K562 (cell line): Measurements from ENCODE around the gene EPX. TPM values are rescaled to one million over a fixed set of nuclear protein-coding genes. Genes with fewer than 3 reads are reported as not detected.
A peak's percentile ranks its signal among the peaks of the same experiment; 100 is the strongest.

Experiments used
- CTCF ChIP-seq, 3 experiments: IDR thresholded peaks in 2 of 3; conservative IDR thresholded peaks in 1 of 3; 2 replicates each; pipeline ENCODE4 v1.5.1; 2011 to 2012; ENCODE audit warnings: low read length in 3 of 3, mild to moderate bottlenecking in 3 of 3, control low read depth in 2 of 3, improper control_type of control experiment in 1 of 3, inconsistent platforms in 1 of 3, low read depth in 1 of 3, mixed read lengths in 1 of 3, moderate library complexity in 1 of 3; ENCODE audit not compliant: insufficient read depth in 2 of 3
- E2F3 ChIP-seq: fragments of 250-450 bp; sonication (Bioruptor Pico); IDR thresholded peaks from 2 replicates; pipeline ENCODE4 v1.4.0; 2020; ENCODE audit warnings: mild to moderate bottlenecking
- EHMT2 ChIP-seq: fragments of 450-650 bp; IDR thresholded peaks from 2 replicates; pipeline ENCODE4 v1.6.1; 2018; ENCODE audit warnings: antibody characterized with exemption
- ELF1 ChIP-seq: fragments of 200-800 bp; sonication (Bioruptor generic); IDR thresholded peaks from 2 replicates; pipeline ENCODE4 v1.6.1; 2016; ENCODE audit warnings: missing genetic modification characterization, missing compliant biosample characterization
- FOXJ2 ChIP-seq: fragments of 200-800 bp; sonication (Bioruptor generic); IDR thresholded peaks from 2 replicates; pipeline ENCODE4 v1.6.1; 2016; ENCODE audit warnings: missing genetic modification characterization, missing compliant biosample characterization
- FOXM1 ChIP-seq, 2 experiments: fragments of 450-650 bp in 1 of 2; sonication (generic) in 1 of 2; formaldehyde crosslinking in 1 of 2; IDR thresholded peaks; 2 replicates each; pipeline versions ENCODE4 v1.6.1 to v1.9.0; 2017 to 2022; ENCODE audit warnings: low read depth in 2 of 2, mild to moderate bottlenecking in 2 of 2, missing genetic modification reagents in 1 of 2, moderate library complexity in 1 of 2
- GATA2 ChIP-seq: sonication (generic); formaldehyde crosslinking; IDR thresholded peaks from 2 replicates; pipeline ENCODE4 v1.4.0; 2020; ENCODE audit warnings: mild to moderate bottlenecking, missing genetic modification reagents
- SPI1 ChIP-seq: IDR thresholded peaks from 2 replicates; pipeline ENCODE4 v1.6.1; 2011; ENCODE audit warnings: low read depth, low read length, control low read depth, borderline replicate concordance
- polyA plus RNA-seq, 8 experiments: library from polyadenylated mRNA; depleted of rRNA in 4 of 8; stranded (reverse) in 5 of 8; unstranded in 3 of 8; fragments of >200 nt; fragmentation: Nextera tagmentation in 2 of 8; fragmentation: Illumina TruSeq in 1 of 8; extraction: Ambion mirVana in 2 of 8; extraction: Trizol in 1 of 8; gene quantifications; 2 replicates each; pipeline versions ENCODE4 v1.2.1 to v1.2.3, GENCODE V29; 2011 to 2014; ENCODE audit warnings: inconsistent platforms in 1 of 8, missing spikeins in 1 of 8
- total RNA-seq, 7 experiments: library from RNA; depleted of rRNA in 6 of 7; stranded (reverse); fragments of >200 nt in 6 of 7; fragmentation: Illumina TruSeq in 2 of 7; extraction: Trizol in 2 of 7; gene quantifications; 2 replicates each; pipeline versions ENCODE4 v1.2.1 to v1.2.3, GENCODE V29; 2011 to 2021; ENCODE audit warnings: low replicate concordance in 1 of 7
- TF ChIP-seq, protein P1 (sequence below): sonication (generic); IDR thresholded peaks from 2 replicates; pipeline ENCODE4 v1.6.1; 2016

The EPX gene
- total and polyA plus RNA-seq, 9 of the 15 experiments (the other 6 are each of a cell fraction or from before 2014, with no cell fraction given) = 0.07 to 0.33 (median 0.19) TPM; not detected in 3

DNA sequence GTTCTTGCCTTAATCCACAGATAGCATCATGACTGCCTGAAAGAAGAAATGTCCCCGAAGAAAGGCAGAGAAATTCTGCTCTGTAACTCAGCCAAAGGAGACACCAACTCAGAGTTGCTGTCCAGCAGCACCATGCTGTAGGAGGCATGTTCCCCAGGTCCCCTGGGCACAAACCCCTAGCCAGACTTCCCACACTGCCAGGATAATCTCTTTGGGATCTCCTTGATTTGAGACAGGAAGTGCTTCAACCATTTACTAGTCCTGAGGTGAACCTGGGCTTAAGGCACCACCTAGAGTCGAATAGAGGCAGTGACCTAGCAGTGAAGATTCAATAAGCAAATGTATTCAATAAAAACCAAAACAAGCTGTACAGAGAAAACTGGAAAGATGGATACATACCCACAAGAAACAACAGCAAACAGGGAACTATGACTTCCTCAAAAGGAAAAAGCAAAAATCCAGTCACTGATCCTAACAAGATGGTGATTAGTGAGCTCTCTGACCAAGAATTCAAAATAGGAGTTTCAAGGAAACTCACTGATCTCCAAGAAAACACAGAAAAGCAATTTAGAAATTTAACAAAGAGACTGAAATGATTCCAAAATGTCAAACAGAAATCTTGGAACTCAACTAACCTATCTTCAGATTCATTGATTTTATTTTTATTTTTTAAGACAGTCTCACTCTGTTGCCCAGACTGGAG is 20.0 kb upstream of the EPX start (continued):
- TF ChIP-seq ELF1 (tag) (0 out of 2 replicates have a peak, but pooled peaks have one; percentile 26), EHMT2 (0 out of 2 replicates have a peak, but pooled peaks have one; percentile 10), CTCF (IDR thresholded peaks at IDR 0.05 in 2 of 3, conservative IDR thresholded peaks at IDR 0.05 in 1 of 3; ENCODE audit: insufficient read depth in 2 of 3, low read depth in 1 of 3, low read length in 3 of 3) (peak; percentile 60 to 69 (median 64)), FOXM1 (IDR thresholded peaks at IDR 0.05; ENCODE audit: low read depth) (no peak), FOXM1 (CRISPR knock-in tag; IDR thresholded peaks at IDR 0.05; ENCODE audit: low read depth) (no peak), GATA2 (CRISPR knock-in tag) (0 out of 2 replicates have a peak, but pooled peaks have one; percentile 41), SPI1 (peak; percentile 65), FOXJ2 (tag) (no peak), E2F3 (CRISPR knock-in tag) (no peak)
- TF ChIP-seq, protein P1, sequence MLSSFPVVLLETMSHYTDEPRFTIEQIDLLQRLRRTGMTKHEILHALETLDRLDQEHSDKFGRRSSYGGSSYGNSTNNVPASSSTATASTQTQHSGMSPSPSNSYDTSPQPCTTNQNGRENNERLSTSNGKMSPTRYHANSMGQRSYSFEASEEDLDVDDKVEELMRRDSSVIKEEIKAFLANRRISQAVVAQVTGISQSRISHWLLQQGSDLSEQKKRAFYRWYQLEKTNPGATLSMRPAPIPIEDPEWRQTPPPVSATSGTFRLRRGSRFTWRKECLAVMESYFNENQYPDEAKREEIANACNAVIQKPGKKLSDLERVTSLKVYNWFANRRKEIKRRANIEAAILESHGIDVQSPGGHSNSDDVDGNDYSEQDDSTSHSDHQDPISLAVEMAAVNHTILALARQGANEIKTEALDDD = peak; percentile 87
- TF ChIP-seq, all 486 proteins: peak for 11
